SK-N-SH treated with all-trans-retinoic acid at 6 μM for 48 hours (cell line): ENCODE data around the gene SEMA4D.

Experiments
- CSDC2 ChIP-seq: fragments of 250-450 bp; sonication (Bioruptor Pico); IDR thresholded peaks from 2 replicates; pipeline ENCODE4 v1.5.0; 2020; ENCODE audit warnings: mild to moderate bottlenecking, moderate library complexity
- ESRRG ChIP-seq: fragments of 250-450 bp; sonication (Bioruptor Pico); IDR thresholded peaks from 2 replicates; pipeline ENCODE4 v1.6.1; 2021; ENCODE audit warnings: mild to moderate bottlenecking
- OSR1 ChIP-seq: fragments of 250-450 bp; sonication (Bioruptor Pico); IDR thresholded peaks from 2 replicates; pipeline ENCODE4 v1.8.0; 2022; ENCODE audit warnings: moderate library complexity, mild to moderate bottlenecking, inconsistent platforms
- PATZ1 ChIP-seq: fragments of 250-450 bp; sonication (Bioruptor Pico); IDR thresholded peaks from 2 replicates; pipeline ENCODE4 v1.8.0; 2020; ENCODE audit warnings: mild to moderate bottlenecking, moderate library complexity, borderline replicate concordance
- POU6F1 ChIP-seq: fragments of 250-450 bp; sonication (Bioruptor Pico); IDR thresholded peaks from 2 replicates; pipeline ENCODE4 v1.8.0; 2021; ENCODE audit warnings: low read depth, mild to moderate bottlenecking, moderate library complexity, borderline replicate concordance
- RARB ChIP-seq: fragments of 250-450 bp; sonication (Bioruptor Pico); IDR thresholded peaks from 2 replicates; pipeline ENCODE4 v1.8.0; 2021; ENCODE audit warnings: mild to moderate bottlenecking, moderate library complexity
- SNAI2 ChIP-seq: fragments of 250-450 bp; sonication (Bioruptor Pico); IDR thresholded peaks from 2 replicates; pipeline ENCODE4 v1.5.0; 2020; ENCODE audit warnings: mild to moderate bottlenecking, moderate library complexity
- TOX ChIP-seq: fragments of 250-450 bp; sonication (Bioruptor Pico); IDR thresholded peaks from 2 replicates; pipeline ENCODE4 v1.8.0; 2021; ENCODE audit warnings: mild to moderate bottlenecking, moderate library complexity, borderline replicate concordance
- TSHZ2 ChIP-seq: fragments of 250-450 bp; sonication (Bioruptor Pico); IDR thresholded peaks from 2 replicates; pipeline ENCODE4 v1.5.0; 2020; ENCODE audit warnings: mild to moderate bottlenecking, moderate library complexity
- ZNF8 ChIP-seq: fragments of 450-650 bp; formaldehyde crosslinking; IDR thresholded peaks from 2 replicates; pipeline ENCODE4 v1.5.0; 2020; ENCODE audit warnings: mild to moderate bottlenecking, moderate library complexity

DNA sequence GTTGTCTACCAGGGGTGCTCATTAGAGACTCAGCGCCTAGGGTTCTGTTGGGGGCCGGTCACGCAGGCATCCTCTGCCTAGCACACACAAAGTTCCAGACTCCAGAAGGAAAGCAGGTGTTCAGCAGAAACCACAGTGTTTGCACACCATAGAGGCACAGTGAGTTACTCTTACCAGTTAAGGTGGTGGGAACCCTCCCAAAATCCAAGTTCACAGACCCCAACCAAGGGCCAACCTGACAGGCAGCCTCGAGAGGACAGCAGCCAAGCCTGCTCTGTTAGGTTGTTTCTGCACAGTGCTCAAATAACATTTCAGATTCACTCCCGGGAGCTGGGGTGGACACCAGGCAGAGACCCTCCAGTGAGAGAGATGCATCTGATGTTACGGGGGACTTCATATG is 143.4 kb downstream of the SEMA4D start:
- TF ChIP-seq CSDC2: no peak
- TF ChIP-seq TSHZ2 (CRISPR knock-in tag): no peak
- no peak for TF ChIP-seq PATZ1 (CRISPR knock-in tag)
- TF ChIP-seq SNAI2: no peak
- no peak for TF ChIP-seq POU6F1
- no peak for TF ChIP-seq ZNF8
- no peak for TF ChIP-seq TOX
- TF ChIP-seq RARB (CRISPR knock-in tag): no peak
- TF ChIP-seq ESRRG: no peak
- TF ChIP-seq OSR1 (CRISPR knock-in tag): no peak
